ENCODE measurements around the gene TAS1R2.
"Not testable (repeated sequence)": the region's sequence is repeated elsewhere in the genome, so short reads cannot be mapped to it uniquely, and the experiment has no call there.

TAS1R2 gene

GRCh38 chr1:18875107-18875795 is 15.8 kb upstream of the TAS1R2 start:
- Histone ChIP-seq H3K9me3 (ENCODE audit: low read length) (no peaks in the 10 kb centered on the region), H3K4me1 (ENCODE audit: insufficient read depth, low read length) (peaks cover 6% of the 10 kb centered on the region), H3K4me3 (ENCODE audit: low read depth in 1 of 2, low read length in 2 of 2) (no peak overlapping the region), H3K36me3 (ENCODE audit: insufficient read depth, low read length) (no peaks in the 10 kb centered on the region), H3K27me3 (ENCODE audit: control insufficient read depth in 1 of 2, insufficient read depth in 2 of 2, low read length in 2 of 2) (no peaks in the 10 kb centered on the region), H3K27ac (ENCODE audit: low read depth, low read length) (no peak overlapping the region), H3K9ac (ENCODE audit: low read length) (no peak overlapping the region)

DNA sequence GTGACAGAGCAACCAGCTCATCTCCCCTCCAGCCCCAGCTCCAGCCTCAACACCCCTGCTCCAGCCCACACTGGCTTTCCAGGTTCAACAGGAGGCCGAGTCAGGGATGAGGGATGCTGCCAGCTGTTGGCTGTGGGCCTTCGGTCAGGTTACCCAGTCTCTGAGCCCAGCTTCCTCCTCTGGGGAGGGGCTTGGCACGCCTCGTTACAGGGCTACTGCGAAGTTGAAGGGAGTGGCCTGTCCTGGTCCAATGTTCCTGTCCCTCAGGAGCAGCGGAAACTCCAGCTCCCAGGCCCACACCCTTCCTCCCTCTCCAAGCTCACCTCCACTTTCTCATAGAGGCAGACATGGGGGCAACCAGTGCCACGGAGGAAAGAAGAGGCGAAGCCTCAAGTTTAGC is 15.1 kb upstream of the TAS1R2 start:
- Histone ChIP-seq H3K36me3 (ENCODE audit: insufficient read depth, low read length) (no peaks in the 10 kb centered on the region), H3K4me3 (ENCODE audit: low read depth in 1 of 2, low read length in 2 of 2) (no peak overlapping the region), H3K4me1 (ENCODE audit: insufficient read depth, low read length) (peaks cover 6% of the 10 kb centered on the region), H3K9ac (ENCODE audit: low read length) (no peak overlapping the region), H3K9me3 (ENCODE audit: low read length) (no peaks in the 10 kb centered on the region), H3K27ac (ENCODE audit: low read depth, low read length) (no peak overlapping the region), H3K27me3 (ENCODE audit: control insufficient read depth in 1 of 2, insufficient read depth in 2 of 2, low read length in 2 of 2) (no peaks in the 10 kb centered on the region)

GRCh38 chr1:18874036-18874435 is 14.6 kb upstream of the TAS1R2 start:
- Histone ChIP-seq H3K9me3 (ENCODE audit: low read length) (no peaks in the 10 kb centered on the region), H3K4me1 (ENCODE audit: insufficient read depth, low read length) (peaks cover 6% of the 10 kb centered on the region), H3K4me3 (ENCODE audit: low read depth in 1 of 2, low read length in 2 of 2) (no peak overlapping the region), H3K36me3 (ENCODE audit: insufficient read depth, low read length) (no peaks in the 10 kb centered on the region), H3K27me3 (ENCODE audit: control insufficient read depth in 1 of 2, insufficient read depth in 2 of 2, low read length in 2 of 2) (no peaks in the 10 kb centered on the region), H3K9ac (ENCODE audit: low read length) (no peak overlapping the region), H3K27ac (ENCODE audit: low read depth, low read length) (no peak overlapping the region)

DNA sequence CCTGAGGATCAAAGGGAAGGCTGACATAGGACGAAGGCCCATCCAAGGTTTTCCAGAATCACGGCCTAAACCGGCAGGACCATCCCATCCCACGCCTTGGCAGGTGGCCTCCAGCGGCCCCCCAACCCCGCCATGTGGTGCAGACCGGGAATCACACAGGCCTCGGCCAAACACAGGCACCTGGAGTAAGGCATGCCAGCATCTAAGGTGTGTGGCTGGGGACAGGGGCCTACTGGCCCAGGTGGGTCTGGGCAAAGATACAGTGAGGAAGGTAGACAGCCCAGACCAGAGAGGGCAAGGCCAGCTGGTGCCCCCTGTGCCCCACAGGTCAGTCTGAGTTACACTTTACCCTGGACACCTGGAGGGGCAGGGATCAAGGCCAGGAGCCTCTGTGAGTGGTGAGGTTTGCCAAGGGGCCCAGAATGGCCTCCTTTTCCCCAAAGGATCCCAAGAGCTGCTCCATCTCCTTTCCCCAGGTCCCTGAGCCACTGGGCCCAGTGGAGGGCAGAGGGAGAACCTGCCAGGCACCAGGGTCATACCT is 12.7 kb upstream of the TAS1R2 start:
- Histone ChIP-seq H3K9me3 (ENCODE audit: low read length) (no peaks in the 10 kb centered on the region), H3K4me1 (ENCODE audit: insufficient read depth, low read length) (peaks cover 6% of the 10 kb centered on the region), H3K36me3 (ENCODE audit: insufficient read depth, low read length) (no peaks in the 10 kb centered on the region), H3K27ac (ENCODE audit: low read depth, low read length) (no peak overlapping the region), H3K9ac (ENCODE audit: low read length) (no peak overlapping the region), H3K4me3 (ENCODE audit: low read depth in 1 of 2, low read length in 2 of 2) (no peak overlapping the region), H3K27me3 (ENCODE audit: control insufficient read depth in 1 of 2, insufficient read depth in 2 of 2, low read length in 2 of 2) (no peaks in the 10 kb centered on the region)

DNA sequence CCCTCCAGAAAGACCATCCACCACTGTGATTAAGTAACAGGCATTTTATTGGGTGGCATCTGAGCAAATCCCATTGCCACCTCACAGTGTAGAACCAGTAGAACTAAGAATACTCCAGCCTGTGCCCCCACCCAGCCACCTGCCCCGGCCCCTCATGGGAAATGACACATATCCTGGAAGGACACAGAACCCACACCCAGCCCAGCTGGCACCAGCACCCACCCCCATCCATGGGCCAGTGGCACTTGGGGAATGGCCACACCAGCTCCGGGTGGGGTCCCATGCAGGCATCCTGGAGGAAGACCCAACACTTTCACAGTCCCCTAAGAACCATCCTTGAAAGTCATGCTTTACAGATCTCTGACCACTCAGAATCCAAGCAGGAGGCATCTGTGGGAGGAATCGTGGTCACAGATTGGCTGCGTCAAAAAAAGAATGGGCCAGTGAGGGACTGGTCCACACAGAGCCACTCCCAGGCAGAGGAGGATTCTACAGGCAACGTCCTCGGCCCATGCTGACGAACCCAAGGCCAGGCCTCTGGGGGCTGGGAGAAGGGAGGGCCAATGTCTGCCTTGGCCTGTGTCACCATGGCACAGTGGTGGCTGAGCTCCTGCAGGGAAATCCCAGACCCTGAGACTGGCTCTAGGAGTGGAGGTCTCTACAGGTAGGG is 12.1 kb upstream of the TAS1R2 start:
- no peaks in the 10 kb centered on the region for H3K27me3 ChIP-seq (ENCODE audit: control insufficient read depth in 1 of 2, insufficient read depth in 2 of 2, low read length in 2 of 2)
- no peak overlapping the region for H3K9ac ChIP-seq (ENCODE audit: low read length)
- H3K9me3 ChIP-seq (ENCODE audit: low read length), result no peaks in the 10 kb centered on the region
- no peak overlapping the region for H3K27ac ChIP-seq (ENCODE audit: low read depth, low read length)
- no peak overlapping the region for H3K4me3 ChIP-seq (ENCODE audit: low read depth in 1 of 2, low read length in 2 of 2)
- no peaks in the 10 kb centered on the region for H3K36me3 ChIP-seq (ENCODE audit: insufficient read depth, low read length)
- H3K4me1 ChIP-seq (ENCODE audit: insufficient read depth, low read length), result peaks cover 6% of the 10 kb centered on the region

- Histone ChIP-seq H3K27ac (ENCODE audit: low read depth, low read length) (no peak overlapping the region), H3K4me3 (ENCODE audit: low read depth in 1 of 2, low read length in 2 of 2) (no peak overlapping the region), H3K36me3 (ENCODE audit: insufficient read depth, low read length) (no peaks in the 10 kb centered on the region), H3K27me3 (ENCODE audit: control insufficient read depth in 1 of 2, insufficient read depth in 2 of 2, low read length in 2 of 2) (no peaks in the 10 kb centered on the region), H3K9ac (ENCODE audit: low read length) (no peak overlapping the region), H3K9me3 (ENCODE audit: low read length) (no peaks in the 10 kb centered on the region), H3K4me1 (ENCODE audit: insufficient read depth, low read length) (peaks cover 6% of the 10 kb centered on the region)
Measured at GRCh38 chr1:18870957-18871356, 11.5 kb upstream of the TAS1R2 start.

DNA sequence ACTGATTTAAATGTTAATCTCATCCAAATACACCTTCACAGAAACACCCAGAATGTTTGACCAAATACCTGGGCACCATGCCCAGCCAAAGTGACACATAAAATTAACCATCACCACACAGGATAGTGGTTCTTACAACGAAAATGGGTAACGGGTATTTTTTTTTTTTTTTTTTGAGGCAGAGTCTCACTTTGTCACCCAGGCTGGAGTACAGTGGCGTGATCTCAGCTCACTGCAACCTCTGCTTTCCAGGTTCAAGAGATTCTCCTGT is 11.1 kb upstream of the TAS1R2 start:
- H3K27ac ChIP-seq (ENCODE audit: low read depth, low read length); H3K4me3 ChIP-seq (ENCODE audit: low read depth in 1 of 2, low read length in 2 of 2); H3K4me1 ChIP-seq (ENCODE audit: insufficient read depth, low read length); H3K36me3 ChIP-seq (ENCODE audit: insufficient read depth, low read length); H3K27me3 ChIP-seq (ENCODE audit: control insufficient read depth in 1 of 2, insufficient read depth in 2 of 2, low read length in 2 of 2); H3K9ac ChIP-seq (ENCODE audit: low read length); H3K9me3 ChIP-seq (ENCODE audit: low read length): not testable (repeated sequence)

DNA sequence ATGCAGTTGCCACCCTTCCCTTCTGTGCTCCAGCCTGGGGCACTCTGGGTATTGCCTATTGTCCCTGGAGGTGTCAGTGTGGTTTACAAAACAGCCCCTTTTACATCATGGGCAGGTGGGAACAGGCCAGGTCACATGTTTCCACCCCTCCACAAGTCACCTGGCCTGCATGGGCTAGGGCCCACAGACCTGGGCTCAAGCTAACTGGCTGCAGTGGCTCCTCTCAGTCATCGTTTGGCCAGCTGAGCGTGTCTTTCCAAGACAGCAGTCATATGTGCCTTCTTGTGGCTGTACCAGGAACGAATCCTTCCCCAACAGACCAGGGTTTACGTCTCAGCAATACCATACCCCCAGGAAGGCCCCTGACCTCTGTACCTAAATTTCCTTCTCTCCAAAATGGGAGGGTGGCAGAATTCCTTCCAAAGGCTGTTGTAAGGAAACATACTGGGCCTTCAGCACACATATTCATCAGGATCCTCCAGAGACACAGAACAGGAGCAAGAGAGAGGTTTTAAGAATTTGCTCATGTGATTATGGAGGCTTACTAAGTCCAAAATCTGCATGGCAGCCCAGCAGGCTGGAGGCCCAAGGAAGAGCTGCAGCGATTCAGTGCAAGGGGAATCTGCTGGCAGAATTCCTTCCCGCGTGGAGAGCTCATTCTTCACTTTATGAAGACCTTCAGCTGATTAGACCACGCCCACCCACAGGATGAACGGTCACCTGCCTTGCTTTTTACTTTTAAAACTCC is 10.6 kb upstream of the TAS1R2 start:
- H3K27ac ChIP-seq (ENCODE audit: low read depth, low read length), result no peak overlapping the region
- H3K9me3 ChIP-seq (ENCODE audit: low read length), result no peaks in the 10 kb centered on the region
- H3K9ac ChIP-seq (ENCODE audit: low read length), result no peak overlapping the region
- H3K36me3 ChIP-seq (ENCODE audit: insufficient read depth, low read length), result no peaks in the 10 kb centered on the region
- peaks cover 6% of the 10 kb centered on the region for H3K4me1 ChIP-seq (ENCODE audit: insufficient read depth, low read length)
- no peak overlapping the region for H3K4me3 ChIP-seq (ENCODE audit: low read depth in 1 of 2, low read length in 2 of 2)
- no peaks in the 10 kb centered on the region for H3K27me3 ChIP-seq (ENCODE audit: control insufficient read depth in 1 of 2, insufficient read depth in 2 of 2, low read length in 2 of 2)

DNA sequence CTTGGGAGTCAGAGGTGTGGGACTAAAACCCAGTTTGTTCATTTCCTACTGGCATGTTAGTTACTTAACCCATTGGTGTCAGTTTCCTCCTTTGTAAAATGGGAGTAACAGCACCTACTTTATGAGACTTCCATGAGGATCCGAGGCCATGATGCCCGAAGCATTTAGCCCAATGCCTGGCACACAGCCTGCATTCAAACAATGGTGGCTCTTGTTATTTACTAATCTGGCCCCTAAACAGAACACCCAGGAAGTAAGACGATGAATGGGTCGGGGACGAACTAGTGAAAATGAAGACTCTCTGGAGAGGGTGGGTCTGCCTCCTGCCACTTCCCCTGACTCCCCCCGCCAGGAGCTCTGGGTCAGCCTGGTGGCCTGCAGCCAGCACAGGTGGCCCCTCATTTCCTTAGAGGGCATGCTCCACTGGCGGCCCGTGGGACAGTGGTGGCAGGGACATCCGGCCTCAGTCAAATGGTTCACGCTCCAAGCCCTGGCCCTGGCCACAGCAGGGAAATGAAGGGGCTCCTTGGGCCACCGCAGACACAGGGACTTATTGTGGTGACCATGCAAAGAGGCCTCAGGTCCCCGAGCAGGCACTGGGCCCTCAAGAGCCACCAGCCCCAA is 9.5 kb upstream of the TAS1R2 start:
- no peaks in the 10 kb centered on the region for H3K27me3 ChIP-seq (ENCODE audit: control insufficient read depth in 1 of 2, insufficient read depth in 2 of 2, low read length in 2 of 2)
- H3K4me1 ChIP-seq (ENCODE audit: insufficient read depth, low read length), result no peaks in the 10 kb centered on the region
- H3K9ac ChIP-seq (ENCODE audit: low read length), result no peak overlapping the region
- H3K4me3 ChIP-seq (ENCODE audit: low read depth in 1 of 2, low read length in 2 of 2), result no peak overlapping the region
- no peak overlapping the region for H3K27ac ChIP-seq (ENCODE audit: low read depth, low read length)
- no peaks in the 10 kb centered on the region for H3K9me3 ChIP-seq (ENCODE audit: low read length)
- no peaks in the 10 kb centered on the region for H3K36me3 ChIP-seq (ENCODE audit: insufficient read depth, low read length)

DNA sequence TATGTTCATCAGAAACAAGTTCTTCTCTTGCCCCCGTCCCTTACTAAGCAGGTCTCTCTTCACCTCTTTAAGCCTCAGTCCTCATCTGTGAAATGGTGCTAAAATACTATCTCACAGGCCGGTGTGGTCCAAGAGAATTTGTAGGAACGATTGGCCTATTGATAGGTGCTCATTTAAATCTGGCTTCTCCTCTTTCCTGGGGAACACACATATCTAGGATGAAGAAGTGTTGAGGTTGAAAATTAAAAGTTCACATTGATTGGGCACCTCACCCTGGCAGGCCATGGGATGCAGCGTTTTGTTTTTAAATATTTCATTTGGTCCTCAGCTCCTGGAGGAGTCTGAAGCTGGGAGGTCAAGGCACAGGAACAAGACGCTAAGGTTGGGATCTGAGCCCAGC is 8.9 kb upstream of the TAS1R2 start:
- no peaks in the 10 kb centered on the region for H3K9me3 ChIP-seq (ENCODE audit: low read length)
- H3K27me3 ChIP-seq (ENCODE audit: control insufficient read depth in 1 of 2, insufficient read depth in 2 of 2, low read length in 2 of 2), result no peaks in the 10 kb centered on the region
- H3K9ac ChIP-seq (ENCODE audit: low read length), result no peak overlapping the region
- no peaks in the 10 kb centered on the region for H3K4me1 ChIP-seq (ENCODE audit: insufficient read depth, low read length)
- H3K36me3 ChIP-seq (ENCODE audit: insufficient read depth, low read length), result no peaks in the 10 kb centered on the region
- H3K27ac ChIP-seq (ENCODE audit: low read depth, low read length), result no peak overlapping the region
- H3K4me3 ChIP-seq (ENCODE audit: low read depth in 1 of 2, low read length in 2 of 2), result no peak overlapping the region

GRCh38 chr1:18866846-18867245 is 7.4 kb upstream of the TAS1R2 start:
- no peak overlapping the region for H3K27ac ChIP-seq (ENCODE audit: low read depth, low read length)
- no peak overlapping the region for H3K9ac ChIP-seq (ENCODE audit: low read length)
- H3K4me1 ChIP-seq (ENCODE audit: insufficient read depth, low read length), result no peaks in the 10 kb centered on the region
- no peak overlapping the region for H3K4me3 ChIP-seq (ENCODE audit: low read depth in 1 of 2, low read length in 2 of 2)
- no peaks in the 10 kb centered on the region for H3K27me3 ChIP-seq (ENCODE audit: control insufficient read depth in 1 of 2, insufficient read depth in 2 of 2, low read length in 2 of 2)
- no peaks in the 10 kb centered on the region for H3K36me3 ChIP-seq (ENCODE audit: insufficient read depth, low read length)
- no peaks in the 10 kb centered on the region for H3K9me3 ChIP-seq (ENCODE audit: low read length)
